Middle frontal gyrus (tissue), 1 donor: ENCODE results near the gene FAM72C.
A peak's percentile ranks its signal among the peaks of the same experiment; 100 is the strongest.
"Not testable (repeated sequence)": the region's sequence is repeated elsewhere in the genome, so short reads cannot be mapped to it uniquely, and the experiment has no call there.

ENCODE experiments used
- DNase-seq: peaks from one replicate; pipeline ENCODE4 v3.0.0-alpha.2; 2015; ENCODE audit warnings: low spot score; ENCODE audit errors: extremely low spot score

FAM72C gene

GRCh38 chr1:143984721-143985473 is 13.1 kb upstream of the FAM72C start:
- not testable (repeated sequence) for DNase-seq

GRCh38 chr1:143974416-143974815 is 2.6 kb upstream of the FAM72C start:
- DNase-seq: not testable (repeated sequence)

GRCh38 chr1:143973876-143974414 is 2.2 kb upstream of the FAM72C start:
- DNase-seq: not testable (repeated sequence)

- DNase-seq: not testable (repeated sequence)
These were observed 1.1 kb upstream of the FAM72C start for GRCh38 chr1:143972753-143973326.

- not testable (repeated sequence) for DNase-seq
These were observed 5.9 kb downstream of the FAM72C start for GRCh38 chr1:143965860-143966259.

- not testable (repeated sequence) for DNase-seq
These were observed 7.5 kb downstream of the FAM72C start for GRCh38 chr1:143964294-143964693.

- DNase-seq: not testable (repeated sequence)
These were observed 15.9 kb downstream of the FAM72C start for GRCh38 chr1:143955930-143956329.

GRCh38 chr1:143952913-143953312 is 18.9 kb downstream of the FAM72C start:
- DNase-seq: not testable (repeated sequence)

GRCh38 chr1:143951485-143952391 is 20.0 kb downstream of the FAM72C start:
- not testable (repeated sequence) for DNase-seq

GRCh38 chr1:143947749-143948148 is 24.0 kb downstream of the FAM72C start:
- DNase-seq: not testable (repeated sequence)

GRCh38 chr1:143945253-143945652 is 26.5 kb downstream of the FAM72C start:
- DNase-seq: not testable (repeated sequence)

- DNase-seq: not testable (repeated sequence)
These were observed 27.1 kb downstream of the FAM72C start for GRCh38 chr1:143944576-143945240.

- not testable (repeated sequence) for DNase-seq
These were observed 28.3 kb downstream of the FAM72C start for GRCh38 chr1:143943319-143943978.

GRCh38 chr1:143942238-143942860 is 29.4 kb downstream of the FAM72C start:
- DNase-seq: not testable (repeated sequence)

- not testable (repeated sequence) for DNase-seq
These were observed 32.1 kb downstream of the FAM72C start for GRCh38 chr1:143939666-143940065.

GRCh38 chr1:143938922-143939321 is 32.9 kb downstream of the FAM72C start:
- DNase-seq: not testable (repeated sequence)

- peak; percentile 22 for DNase-seq
These were observed 35.2 kb downstream of the FAM72C start for GRCh38 chr1:143936457-143937115.

GRCh38 chr1:143919127-143919526 is 52.7 kb downstream of the FAM72C start:
- DNase-seq: not testable (repeated sequence)

GRCh38 chr1:143918552-143918951 is 53.2 kb downstream of the FAM72C start:
- DNase-seq: not testable (repeated sequence)
